Left lung (tissue), 10 donors: Measurements from ENCODE around the gene LMBRD1. TPM values are rescaled to one million over a fixed set of nuclear protein-coding genes. Genes with fewer than 3 reads are reported as not detected.

Source experiments
- ATAC-seq: fragments of 200-7000 bp; cut with Tn5 transposase; one replicate; pipeline ENCODE4 v1.9.1; 2020; ENCODE audit warnings: moderate library complexity
- DNase-seq, 4 donors: peaks; one replicate each; pipeline ENCODE4 v3.0.0-alpha.2; 2013 to 2020
- H3K27ac ChIP-seq, 2 donors: fragments of 200-600 bp; sonication (generic) in 1 of 2; one replicate each; pipeline versions ENCODE4 v1.5.0 to v1.8.0; 2020 to 2021
- H3K27me3 ChIP-seq, 2 donors: fragments of 200-600 bp; sonication (generic) in 1 of 2; one replicate each; pipeline versions ENCODE4 v1.5.0 to v1.8.0; 2020 to 2021
- H3K36me3 ChIP-seq, 2 donors: fragments of 200-600 bp; sonication (generic) in 1 of 2; one replicate each; pipeline versions ENCODE4 v1.5.0 to v1.8.0; 2020 to 2021
- H3K4me1 ChIP-seq, 2 donors: fragments of 200-600 bp; one replicate each; pipeline ENCODE4 v1.8.0; 2021
- H3K4me3 ChIP-seq, 2 donors: fragments of 200-600 bp; sonication (generic) in 1 of 2; one replicate each; pipeline versions ENCODE4 v1.5.0 to v1.8.0; 2020 to 2021; ENCODE audit warnings: mild to moderate bottlenecking in 1 of 2
- H3K9me3 ChIP-seq, 2 donors: fragments of 200-600 bp; sonication (generic) in 1 of 2; one replicate each; pipeline versions ENCODE4 v1.5.0 to v1.8.0; 2020 to 2021
- intact Hi-C, 2 donors: fragments of 100-400 bp; cut with DNase I; formaldehyde crosslinking; loops; one replicate each; pipeline versions ENCODE4 v1.11.2 to v1.14.2; 2022
- polyA plus RNA-seq, 6 donors: library from polyadenylated mRNA; unstranded; fragments of 120-200 nt; gene quantifications; one replicate each; pipeline ENCODE4 v1.2.1, GENCODE V29; 2013; ENCODE audit not compliant: insufficient read length in 6 of 6
- total RNA-seq, 2 donors: library from RNA; stranded (reverse); fragmentation: NEBNext Ultra II Directional; extraction: Animal tissue kit (Norgen Biotek cat#: 25700); gene quantifications; one replicate each; pipeline ENCODE4 v1.2.1, GENCODE V29; 2021
- TF ChIP-seq, protein P1 (sequence below), 2 donors: fragments of 200-600 bp; sonication (generic) in 1 of 2; IDR thresholded peaks; one replicate each; pipeline versions ENCODE4 v1.5.0 to v1.8.0; 2021; ENCODE audit warnings: antibody characterized with exemption in 2 of 2
- donor health status: DM: no; HTN: yes; CAD: no.
- donor health status: DM: no; HTN: no; CAD: no.

LMBRD1 gene
- total and polyA plus RNA-seq, 8 donors = 50.1 to 79.0 (median 61.7) TPM

GRCh38 chr6:69705954-69706353 is 90.9 kb downstream of the LMBRD1 start:
- intact Hi-C loops = no loop called here
- Histone ChIP-seq H3K27ac (no peak overlapping the region), H3K4me3 (no peak overlapping the region), H3K27me3 (no peaks in the 10 kb centered on the region), H3K9me3 (no peaks in the 10 kb centered on the region), H3K4me1 (no peaks in the 10 kb centered on the region), H3K36me3 (peaks cover 0 to 6% of the 10 kb centered on the region in 2 donors)
- TF ChIP-seq, protein P1, sequence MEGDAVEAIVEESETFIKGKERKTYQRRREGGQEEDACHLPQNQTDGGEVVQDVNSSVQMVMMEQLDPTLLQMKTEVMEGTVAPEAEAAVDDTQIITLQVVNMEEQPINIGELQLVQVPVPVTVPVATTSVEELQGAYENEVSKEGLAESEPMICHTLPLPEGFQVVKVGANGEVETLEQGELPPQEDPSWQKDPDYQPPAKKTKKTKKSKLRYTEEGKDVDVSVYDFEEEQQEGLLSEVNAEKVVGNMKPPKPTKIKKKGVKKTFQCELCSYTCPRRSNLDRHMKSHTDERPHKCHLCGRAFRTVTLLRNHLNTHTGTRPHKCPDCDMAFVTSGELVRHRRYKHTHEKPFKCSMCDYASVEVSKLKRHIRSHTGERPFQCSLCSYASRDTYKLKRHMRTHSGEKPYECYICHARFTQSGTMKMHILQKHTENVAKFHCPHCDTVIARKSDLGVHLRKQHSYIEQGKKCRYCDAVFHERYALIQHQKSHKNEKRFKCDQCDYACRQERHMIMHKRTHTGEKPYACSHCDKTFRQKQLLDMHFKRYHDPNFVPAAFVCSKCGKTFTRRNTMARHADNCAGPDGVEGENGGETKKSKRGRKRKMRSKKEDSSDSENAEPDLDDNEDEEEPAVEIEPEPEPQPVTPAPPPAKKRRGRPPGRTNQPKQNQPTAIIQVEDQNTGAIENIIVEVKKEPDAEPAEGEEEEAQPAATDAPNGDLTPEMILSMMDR (IDR thresholded peaks at IDR 0.05) = no peak
- ATAC-seq = no peak
- DNase-seq = no peak

DNA sequence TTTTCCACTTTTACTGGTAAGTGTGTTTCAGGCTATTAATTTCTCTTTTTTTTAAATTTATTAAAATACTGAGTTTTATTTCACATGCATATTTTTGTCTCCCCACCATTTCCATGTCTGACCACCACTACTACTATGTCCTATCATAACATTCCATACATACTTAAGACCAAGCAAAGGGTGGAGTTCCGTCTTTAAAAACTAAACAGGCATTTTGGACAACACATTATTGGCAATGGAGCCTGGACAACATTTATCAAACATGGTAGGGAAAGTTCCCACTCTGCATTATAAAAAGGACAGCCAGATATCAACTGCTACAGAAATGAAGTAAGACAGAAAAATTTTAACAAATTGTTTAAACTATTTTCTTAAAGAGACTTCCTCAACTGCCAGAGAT is 91.9 kb downstream of the LMBRD1 start:
- ATAC-seq = no peak
- no peaks in the 10 kb centered on the region for H3K9me3 ChIP-seq
- H3K27me3 ChIP-seq = no peaks in the 10 kb centered on the region
- TF ChIP-seq, protein P1 (IDR thresholded peaks at IDR 0.05) = no peak
- no peak overlapping the region for H3K4me3 ChIP-seq
- no peaks in the 10 kb centered on the region for H3K4me1 ChIP-seq
- H3K27ac ChIP-seq = no peak overlapping the region
- no peak for DNase-seq
- H3K36me3 ChIP-seq = peaks cover 0 to 6% of the 10 kb centered on the region in 2 donors
- intact Hi-C loops = no loop called here

GRCh38 chr6:69699655-69700054 is 97.2 kb downstream of the LMBRD1 start:
- no peak for ATAC-seq
- Histone ChIP-seq H3K36me3 (peaks cover 0 to 20% of the 10 kb centered on the region in 2 donors), H3K4me1 (no peaks in the 10 kb centered on the region), H3K27ac (no peak overlapping the region), H3K27me3 (no peaks in the 10 kb centered on the region), H3K4me3 (no peak overlapping the region), H3K9me3 (no peaks in the 10 kb centered on the region)
- intact Hi-C loops = no loop called here
- DNase-seq = no peak
- TF ChIP-seq, protein P1 (IDR thresholded peaks at IDR 0.05) = no peak

- no peak overlapping the region for H3K4me3 ChIP-seq
Observed at GRCh38 chr6:69696273-69696672, 100.5 kb downstream of the LMBRD1 start.

DNA sequence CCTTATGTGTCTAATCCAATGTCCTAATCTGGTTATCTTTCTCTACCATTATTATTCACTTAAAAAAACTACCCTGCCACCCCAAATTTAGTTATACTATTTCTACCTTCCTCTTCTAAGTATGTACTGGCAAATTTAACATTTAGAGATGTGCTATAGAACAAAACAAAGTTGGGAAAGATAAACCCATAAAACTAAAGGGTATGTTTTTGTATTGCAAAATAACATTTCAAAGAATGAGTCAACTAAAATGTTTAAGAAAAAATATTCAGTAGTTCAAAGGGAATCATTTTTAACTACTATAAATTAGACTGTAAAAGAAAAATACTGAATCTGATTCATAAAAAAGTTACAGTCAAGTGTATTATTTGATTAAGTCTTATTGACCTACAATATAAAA is 103.0 kb downstream of the LMBRD1 start:
- Histone ChIP-seq H3K4me3 (no peak overlapping the region), H3K27ac (no peak overlapping the region), H3K27me3 (no peaks in the 10 kb centered on the region), H3K36me3 (peaks cover 0 to 20% of the 10 kb centered on the region in 2 donors), H3K4me1 (no peaks in the 10 kb centered on the region), H3K9me3 (no peaks in the 10 kb centered on the region)
- TF ChIP-seq, protein P1 (IDR thresholded peaks at IDR 0.05) = no peak
- DNase-seq (no peak), ATAC-seq (no peak)
- intact Hi-C loops = no loop called here

More at GRCh38 chr6:69696273-69696672, 100.5 kb downstream of the LMBRD1 start:
- ATAC-seq (peak; percentile 83), DNase-seq (no peak)
- TF ChIP-seq, protein P1 (IDR thresholded peaks at IDR 0.05) = no peak
- Histone ChIP-seq H3K27me3 (no peaks in the 10 kb centered on the region), H3K4me1 (no peaks in the 10 kb centered on the region), H3K36me3 (peaks cover 0 to 20% of the 10 kb centered on the region in 2 donors), H3K27ac (no peak overlapping the region), H3K9me3 (no peaks in the 10 kb centered on the region)
- intact Hi-C loops = no loop called here
